HG02943 (cell line): ENCODE results near the gene RNASE7.
A peak's percentile ranks its signal among the peaks of the same experiment; 100 is the strongest.

ENCODE experiments used
- ATAC-seq: cut with Tn5 transposase; IDR thresholded peaks from one replicate; pipeline ENCODE4 v1.9.1; 2021; ENCODE audit warnings: mild to moderate bottlenecking, low read depth, moderate library complexity; ENCODE audit not compliant: unreplicated experiment

RNASE7 gene

GRCh38 chr14:21084998-21085853, 43.1 kb downstream of the RNASE7 start:
- ATAC-seq: no peak

DNA sequence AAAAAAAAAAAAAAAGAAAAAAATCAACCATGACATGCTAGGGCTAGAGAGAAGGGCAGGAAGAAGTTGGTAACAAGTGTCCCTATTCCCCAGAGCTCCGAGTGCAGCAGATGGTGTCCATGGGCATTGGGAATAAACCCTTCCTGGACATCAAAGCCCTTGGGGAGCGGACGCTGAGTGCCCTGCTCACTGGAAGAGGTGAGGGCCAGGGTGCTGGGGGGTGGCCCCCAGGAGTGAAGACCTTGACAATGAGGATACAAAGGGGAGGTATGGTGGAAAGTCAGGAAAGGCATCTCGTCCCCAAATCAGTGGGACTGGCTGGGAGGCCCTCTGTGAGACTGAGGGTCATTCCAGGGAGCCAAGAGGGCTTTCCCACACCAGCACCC, 44.7 kb downstream of the RNASE7 start:
- no peak for ATAC-seq

GRCh38 chr14:21087294-21088091, 45.3 kb downstream of the RNASE7 start:
- no peak for ATAC-seq

GRCh38 chr14:21088687-21089086, 46.5 kb downstream of the RNASE7 start:
- no peak for ATAC-seq

DNA sequence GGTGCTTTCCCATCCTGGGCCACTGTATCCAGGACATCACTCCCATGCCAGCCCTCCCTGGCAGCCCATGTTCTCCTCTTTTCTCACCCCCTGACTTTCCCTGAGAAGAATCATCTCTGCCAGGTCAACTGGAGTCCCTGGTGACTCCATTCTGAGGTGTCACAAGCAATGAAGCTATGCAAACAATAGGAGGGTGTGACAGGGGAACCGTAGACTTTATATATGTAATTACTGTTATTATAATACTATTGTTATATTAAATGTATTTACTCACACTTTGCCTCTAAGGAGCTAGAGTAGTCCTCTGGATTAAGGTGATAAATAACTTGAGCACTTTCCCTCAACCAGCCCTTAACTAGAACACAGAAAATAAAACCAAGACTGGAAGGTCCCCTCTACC, 47.1 kb downstream of the RNASE7 start:
- no peak for ATAC-seq

DNA sequence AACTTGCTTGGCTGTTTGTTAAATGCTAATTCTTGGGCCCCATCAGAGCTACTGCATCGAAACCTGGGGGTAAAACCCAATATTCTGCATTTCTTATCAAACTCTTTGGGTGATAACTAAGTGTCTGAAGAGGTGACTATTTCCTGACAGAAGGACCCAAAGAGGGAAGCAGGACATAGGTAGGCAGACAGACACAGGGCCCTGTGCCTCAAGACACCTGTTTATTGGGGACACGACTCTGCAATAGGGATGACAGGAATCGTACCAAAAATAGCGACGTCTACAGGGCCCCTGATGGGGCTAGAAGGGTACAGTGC, 47.7 kb downstream of the RNASE7 start:
- ATAC-seq: no peak

DNA sequence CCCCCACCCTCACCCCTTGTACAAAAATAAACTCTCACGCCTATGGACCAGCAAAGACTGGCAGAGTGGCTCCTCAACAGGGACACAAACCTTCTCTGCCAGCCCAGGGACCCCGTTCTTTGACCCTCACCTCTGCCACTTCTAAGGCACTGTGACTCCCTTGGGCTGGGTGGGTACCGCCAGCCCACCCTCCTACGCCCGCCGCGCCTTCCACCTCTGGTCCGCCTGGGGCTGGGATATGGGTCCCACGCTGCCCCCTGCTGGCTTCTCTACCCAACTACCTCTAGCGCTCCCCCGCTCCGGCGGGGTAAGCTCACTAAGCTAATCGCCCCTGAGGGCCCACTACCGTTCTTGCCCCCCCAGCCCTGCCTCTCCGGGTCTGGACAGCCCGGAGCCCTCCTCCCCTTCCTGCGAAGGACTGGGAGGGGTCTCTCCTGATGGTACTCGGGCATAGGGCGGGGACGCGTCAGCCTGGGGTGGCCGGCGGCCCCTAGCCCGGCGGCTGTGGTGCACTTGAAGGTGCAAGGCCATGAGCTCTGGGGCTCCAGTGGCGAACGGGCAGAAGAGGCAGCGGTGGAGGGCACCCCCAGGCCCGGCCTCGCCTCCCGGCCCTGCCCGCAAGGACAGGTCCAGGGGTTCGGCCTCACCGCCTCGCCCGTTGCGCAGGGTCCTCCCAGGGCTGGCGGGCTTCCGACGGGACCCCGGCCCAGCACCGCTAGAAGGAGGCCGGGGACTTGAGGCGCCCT, 48.2 kb downstream of the RNASE7 start:
- no peak for ATAC-seq

DNA sequence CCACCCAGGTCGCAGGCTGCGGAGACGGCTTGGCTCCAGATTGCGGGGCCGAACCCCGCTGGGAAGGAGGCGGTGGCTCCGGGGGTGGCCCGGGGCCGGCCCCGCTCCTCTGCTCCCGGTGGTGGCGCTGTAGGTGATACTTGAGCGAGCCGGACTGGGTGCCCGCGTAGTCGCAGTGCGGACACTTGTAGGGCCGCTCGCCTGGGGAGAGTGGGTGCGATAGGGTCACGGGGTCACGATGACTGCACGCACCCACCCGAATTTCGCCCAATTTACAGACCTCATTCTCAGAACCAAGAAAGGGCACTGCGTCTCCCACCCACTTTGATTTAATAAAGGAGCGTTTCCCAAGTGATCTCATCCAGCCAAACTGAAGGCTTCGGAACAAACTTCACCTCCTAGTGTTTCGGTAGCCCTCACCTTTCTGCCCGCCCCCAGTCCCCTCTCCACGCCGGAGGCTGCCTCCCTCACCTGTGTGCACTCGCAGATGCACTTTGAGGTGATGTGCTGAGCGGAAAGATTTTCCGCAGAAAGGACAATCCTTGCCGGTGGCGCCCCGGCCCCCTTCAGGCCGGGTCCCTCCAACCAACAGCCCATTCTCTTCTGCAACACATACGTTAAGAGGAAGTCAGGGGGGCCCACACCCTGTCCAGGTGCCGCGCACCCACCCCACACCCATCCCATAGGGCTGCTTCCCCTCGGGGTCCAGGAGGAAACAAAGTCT, 48.9 kb downstream of the RNASE7 start:
- ATAC-seq: no peak

- no peak for ATAC-seq
These were observed 49.7 kb downstream of the RNASE7 start for GRCh38 chr14:21091821-21092272.

DNA sequence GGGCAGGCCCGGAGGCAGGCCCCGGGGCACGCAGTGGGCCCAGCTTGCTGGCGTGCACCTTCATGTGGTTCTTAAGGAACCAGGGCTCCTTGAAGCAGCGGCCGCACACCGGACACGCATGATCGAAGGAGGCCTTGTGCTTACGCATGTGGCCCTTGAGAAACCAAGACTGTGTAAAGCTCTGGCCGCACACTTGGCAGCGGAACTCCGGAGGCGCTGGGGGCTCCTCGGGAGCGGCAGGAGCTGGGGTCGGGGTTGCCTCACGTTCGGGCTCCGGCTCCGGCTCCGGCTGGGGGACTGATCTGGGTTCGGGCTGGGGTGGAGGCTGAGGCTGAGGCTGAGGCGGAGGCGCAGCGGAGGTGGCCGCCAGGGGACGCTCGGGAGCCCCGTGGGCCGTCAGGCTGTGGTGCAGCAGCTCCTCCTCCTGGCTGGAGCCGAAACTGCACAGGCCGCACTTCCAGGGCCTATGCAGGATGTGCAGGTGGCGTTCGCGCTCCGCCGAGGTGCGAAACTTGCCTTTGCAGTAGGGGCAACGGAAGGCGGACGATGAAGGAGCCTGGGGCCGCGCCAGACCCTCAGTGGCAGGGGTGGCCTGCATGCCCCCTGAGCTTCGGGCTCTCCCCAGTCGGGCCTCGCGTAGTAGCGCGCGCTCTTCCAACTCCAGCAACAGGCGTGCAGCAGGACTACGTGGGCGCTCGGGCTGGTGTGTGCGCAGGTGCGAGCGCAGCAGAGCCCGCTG, 50.3 kb downstream of the RNASE7 start:
- peak; percentile 74 for ATAC-seq

DNA sequence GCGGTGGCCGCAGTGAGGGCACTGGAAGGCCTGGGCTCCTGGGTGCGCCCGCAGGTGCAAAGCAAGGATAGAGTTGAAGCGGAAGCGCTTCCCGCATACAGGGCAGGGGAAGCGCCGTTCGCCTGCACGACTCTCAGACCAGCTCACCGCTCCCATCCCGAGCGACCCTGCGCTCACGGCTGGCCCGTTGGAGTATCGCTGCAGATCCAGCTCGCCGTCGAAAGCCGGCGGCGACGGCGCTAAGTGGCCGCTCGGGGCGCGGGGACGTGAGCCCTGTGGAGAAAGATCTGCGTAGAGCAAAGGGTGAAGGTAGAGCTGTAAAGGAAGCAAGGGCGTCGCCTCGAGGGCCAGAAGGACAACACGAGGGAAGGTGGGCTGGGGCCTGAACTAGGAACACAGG, 50.9 kb downstream of the RNASE7 start:
- no peak for ATAC-seq
